ENCODE results near the gene GPR158.
"Not testable (repeated sequence)": the region's sequence is repeated elsewhere in the genome, so short reads cannot be mapped to it uniquely, and the experiment has no call there.

Gene GPR158

DNA sequence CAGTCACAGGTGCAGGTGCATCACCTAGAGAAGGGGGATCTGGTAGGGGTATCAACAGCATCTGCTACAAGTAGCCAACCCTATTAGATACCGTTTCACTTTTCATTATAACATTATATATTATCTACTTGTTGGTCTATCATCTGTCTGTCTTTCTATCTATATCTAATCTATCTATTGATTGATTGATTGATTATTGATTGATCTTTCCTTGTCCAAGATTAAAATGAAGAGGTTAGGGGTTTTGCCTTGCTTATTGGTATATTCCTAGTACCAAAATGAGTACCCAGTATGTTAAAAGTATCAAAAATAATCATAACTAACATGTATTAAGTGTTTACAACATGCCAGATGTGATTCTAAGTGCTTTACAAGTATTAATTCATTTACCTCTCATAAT lies 121.5 kb downstream of the GPR158 start:
- H3K4me3 ChIP-seq: no peak overlapping the region
- no peak overlapping the region for H3K27ac ChIP-seq

DNA sequence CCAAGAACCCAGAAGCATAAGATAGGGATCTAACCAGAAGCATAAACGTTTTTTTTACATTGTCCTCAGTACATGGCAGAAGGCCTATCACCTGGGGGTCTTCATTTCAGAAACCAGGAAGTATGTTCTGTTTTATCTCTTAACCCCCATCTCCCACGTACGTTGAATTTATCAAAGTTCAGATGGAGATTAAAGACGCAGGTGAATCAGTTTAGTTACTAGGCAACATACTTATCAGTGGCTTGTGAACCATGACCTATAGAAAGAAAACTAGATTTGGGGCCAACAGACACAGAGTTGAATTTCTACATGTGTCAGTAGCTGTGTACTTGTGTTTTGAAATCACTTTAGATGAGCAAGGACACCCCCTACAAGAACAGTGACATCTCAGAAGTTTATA lies 122.7 kb downstream of the GPR158 start:
- no peak overlapping the region for H3K27ac ChIP-seq
- H3K4me3 ChIP-seq: no peak overlapping the region

DNA sequence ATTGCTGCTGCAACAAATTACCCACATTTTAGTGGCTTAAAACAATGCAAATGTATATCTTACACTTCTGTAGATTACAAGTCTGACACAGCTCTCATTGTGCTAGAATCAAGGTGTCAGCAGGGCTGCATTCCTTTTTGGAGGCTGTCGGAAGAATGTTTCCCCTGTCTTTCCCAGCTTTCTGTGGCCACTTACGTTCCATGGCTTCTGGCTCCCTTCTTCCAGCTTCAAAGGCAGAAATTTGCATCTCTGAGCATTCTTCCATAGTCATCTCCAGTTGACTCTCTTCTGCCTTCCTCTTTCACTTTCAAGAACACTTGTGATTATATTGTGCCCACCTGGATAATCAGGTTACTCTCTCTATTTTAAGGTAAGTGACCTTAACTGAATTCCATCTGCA lies 125.3 kb downstream of the GPR158 start:
- no peak overlapping the region for H3K27ac ChIP-seq
- H3K4me3 ChIP-seq: no peak overlapping the region

DNA sequence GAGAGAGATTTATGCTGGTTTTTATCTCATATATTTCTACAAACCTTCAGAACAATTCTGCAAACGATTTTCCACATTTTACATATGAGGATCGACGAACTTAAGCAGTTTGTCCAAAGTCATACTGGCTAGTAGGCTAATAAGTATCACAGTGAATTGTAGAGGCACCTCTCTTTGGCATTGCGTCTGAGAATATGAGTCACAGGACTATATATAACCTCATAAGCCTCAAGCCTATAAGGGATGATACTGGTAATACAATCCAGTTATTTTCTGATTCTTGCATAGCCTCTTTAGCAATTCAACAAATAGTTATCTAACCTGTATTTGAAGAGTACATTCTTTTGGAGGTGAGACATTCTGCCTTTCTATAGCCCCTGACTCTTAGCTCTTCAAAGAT lies 129.8 kb downstream of the GPR158 start:
- no peak overlapping the region for H3K27ac ChIP-seq

DNA sequence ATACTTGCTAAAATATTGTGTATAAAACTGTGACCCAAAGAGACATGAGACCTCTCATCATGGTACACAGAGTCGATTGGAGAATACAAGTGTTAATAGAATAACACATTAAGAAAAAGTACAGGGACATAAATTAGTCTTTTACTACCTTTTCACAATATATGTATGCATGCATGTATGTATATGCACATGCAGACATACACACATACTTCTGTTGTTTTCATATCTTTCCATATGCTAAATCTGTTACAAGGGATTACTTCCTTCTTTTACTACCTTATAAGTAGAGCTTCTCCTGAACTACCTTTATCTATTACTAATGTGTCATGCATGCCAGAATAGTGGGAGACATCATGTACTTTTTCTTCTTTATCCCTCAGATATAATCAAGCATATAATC lies 131.6 kb downstream of the GPR158 start:
- no peak overlapping the region for H3K27ac ChIP-seq
- no peak overlapping the region for H3K4me3 ChIP-seq

More for the DNA sequence above, 129.8 kb downstream of the GPR158 start:
- no peak overlapping the region for H3K4me3 ChIP-seq

DNA sequence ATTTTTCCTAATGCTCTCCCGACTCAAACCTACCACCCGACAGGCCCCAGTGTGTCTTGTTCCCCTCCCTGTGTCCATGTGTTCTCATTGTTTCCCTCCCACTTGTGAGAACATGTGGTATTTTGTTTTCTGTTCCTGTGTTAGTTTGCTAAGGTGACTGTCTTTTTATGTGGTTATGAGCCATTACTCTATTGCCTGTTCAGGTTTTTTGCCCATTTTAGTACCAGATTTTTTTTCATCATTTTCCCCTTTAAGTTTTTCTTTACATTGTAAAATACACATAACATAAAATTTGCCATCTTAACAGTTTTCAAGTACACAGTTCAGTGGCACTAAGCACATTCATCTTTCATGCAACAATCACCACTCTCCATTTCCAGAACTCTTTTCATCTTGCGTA lies 133.5 kb downstream of the GPR158 start:
- H3K27ac ChIP-seq: no peak overlapping the region
- no peak overlapping the region for H3K4me3 ChIP-seq

DNA sequence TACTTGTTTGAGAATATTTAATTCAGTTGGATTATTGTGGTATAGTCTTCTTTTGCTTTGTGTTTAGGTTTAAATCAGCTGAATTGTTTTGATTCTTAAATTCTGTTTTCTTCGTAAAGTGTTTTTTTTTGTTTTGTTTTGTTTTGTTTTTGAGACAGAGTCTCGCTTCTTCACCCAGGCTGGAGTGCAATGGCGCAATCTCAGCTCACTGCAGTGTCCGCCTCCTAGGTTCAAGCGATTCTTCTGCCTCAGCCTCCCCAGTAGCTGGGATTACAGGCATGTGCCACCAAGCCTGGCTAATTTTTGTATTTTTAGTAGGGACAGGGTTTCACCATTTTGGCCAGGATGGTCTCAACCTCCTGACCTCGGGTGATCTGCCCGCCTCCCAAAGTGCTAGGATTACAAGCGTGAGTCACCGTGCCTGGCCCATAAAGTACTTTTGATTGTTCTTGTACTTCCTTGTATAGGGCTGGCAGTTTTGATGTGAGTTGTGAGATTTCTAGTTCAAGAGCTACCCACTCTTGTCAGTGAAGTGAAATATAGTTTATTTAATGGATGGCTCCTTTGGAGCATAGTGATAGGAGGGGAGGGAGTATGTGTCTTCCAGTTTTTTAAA lies 142.9 kb downstream of the GPR158 start:
- H3K4me3 ChIP-seq, H3K27ac ChIP-seq: not testable (repeated sequence)

DNA sequence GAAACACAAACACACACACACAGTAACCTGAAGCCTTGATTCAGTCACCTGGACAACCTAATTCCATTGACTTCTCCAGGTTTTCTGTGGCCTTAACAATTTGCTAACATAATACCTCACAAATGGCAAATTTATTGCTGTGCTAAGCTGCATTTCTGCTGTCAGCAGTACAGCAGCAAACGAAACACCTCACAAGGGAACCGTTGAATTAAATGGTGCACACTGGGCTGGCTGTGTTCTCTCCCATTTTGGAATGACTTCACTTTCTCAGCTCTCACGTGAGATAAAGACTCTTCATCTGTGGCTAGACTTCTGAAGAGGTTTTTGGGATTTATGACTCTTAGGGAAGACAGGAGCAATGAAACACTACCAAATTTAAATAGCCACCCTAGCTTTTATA lies 152.5 kb downstream of the GPR158 start:
- H3K4me3 ChIP-seq: no peak overlapping the region
- no peak overlapping the region for H3K27ac ChIP-seq

DNA sequence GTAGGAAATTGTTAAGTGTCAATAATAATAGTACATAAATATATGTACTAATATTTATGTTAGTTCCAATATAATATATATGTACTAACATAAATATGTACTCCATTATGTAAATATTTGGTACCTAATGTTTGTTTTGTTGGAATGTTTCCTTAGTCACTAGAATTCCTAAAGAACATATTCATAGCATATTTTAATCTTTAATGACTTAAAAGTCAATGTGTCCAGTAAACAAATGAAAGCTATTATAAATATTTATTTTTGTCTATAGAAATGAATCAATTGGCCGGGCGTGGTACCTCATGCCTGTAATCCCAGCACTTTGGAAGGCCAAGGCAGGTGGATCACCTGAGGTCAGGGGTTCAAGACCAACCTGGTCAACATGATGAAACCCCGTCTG lies 153.6 kb downstream of the GPR158 start:
- no peak overlapping the region for H3K27ac ChIP-seq
- no peak overlapping the region for H3K4me3 ChIP-seq

DNA sequence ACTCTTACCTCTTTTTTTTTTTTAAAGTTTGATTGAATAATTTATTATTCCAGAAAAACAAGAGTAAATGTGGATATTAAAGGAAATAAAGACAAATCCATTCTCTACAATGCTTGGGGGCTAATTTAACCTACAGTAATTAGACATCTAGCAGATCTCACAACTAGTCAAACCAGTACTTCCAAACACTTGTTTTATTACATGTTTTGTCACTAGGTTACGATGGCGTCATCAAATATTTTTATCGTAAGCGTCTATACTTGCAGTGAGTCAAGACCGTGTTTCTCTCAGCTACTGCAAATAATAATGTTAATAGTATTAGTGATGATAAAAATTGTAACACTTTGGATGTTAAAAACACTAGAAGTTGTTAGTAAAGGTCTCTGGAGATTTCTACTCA lies 154.8 kb downstream of the GPR158 start:
- not testable (repeated sequence) for H3K27ac ChIP-seq, H3K4me3 ChIP-seq

DNA sequence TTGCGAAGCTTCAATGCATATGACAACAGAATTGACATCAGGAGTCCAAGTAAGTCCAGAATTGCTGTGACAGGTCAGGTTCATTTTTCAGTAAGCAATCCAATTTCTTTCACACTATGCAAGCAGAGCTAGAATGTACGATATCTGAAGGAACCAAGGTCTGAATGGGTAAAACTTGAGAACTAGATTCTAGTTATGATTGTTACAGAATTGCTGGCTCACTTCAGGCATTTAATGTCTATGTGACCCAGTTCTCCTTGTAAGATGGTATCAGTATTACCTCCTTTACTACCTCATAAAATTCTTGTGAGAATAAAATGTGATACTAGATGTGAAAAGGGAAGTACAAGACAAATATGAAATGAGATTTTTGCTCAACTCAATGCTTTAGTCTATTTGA lies 159.6 kb downstream of the GPR158 start:
- no peak overlapping the region for H3K27ac ChIP-seq
- no peak overlapping the region for H3K4me3 ChIP-seq

DNA sequence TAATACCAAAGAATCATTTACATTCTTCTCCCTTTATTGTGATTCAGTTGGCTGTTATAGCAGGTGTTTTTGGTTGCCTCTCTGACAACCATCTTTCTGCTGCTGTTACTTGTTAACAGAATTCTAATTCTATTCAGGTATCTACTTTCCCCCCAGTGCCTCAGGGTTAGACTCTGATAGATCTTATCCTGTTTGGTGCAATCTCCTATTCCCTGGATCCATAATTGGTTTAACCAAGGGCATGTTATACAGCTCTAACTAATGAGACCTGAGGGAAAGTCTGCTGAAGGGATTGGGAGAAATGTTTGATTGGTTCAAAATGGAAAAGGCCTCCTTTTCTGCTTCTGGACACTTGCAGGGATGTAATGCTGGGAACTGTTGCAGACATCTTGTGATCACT lies 161.5 kb downstream of the GPR158 start:
- Histone ChIP-seq H3K27ac (no peak overlapping the region), H3K4me3 (no peak overlapping the region)

DNA sequence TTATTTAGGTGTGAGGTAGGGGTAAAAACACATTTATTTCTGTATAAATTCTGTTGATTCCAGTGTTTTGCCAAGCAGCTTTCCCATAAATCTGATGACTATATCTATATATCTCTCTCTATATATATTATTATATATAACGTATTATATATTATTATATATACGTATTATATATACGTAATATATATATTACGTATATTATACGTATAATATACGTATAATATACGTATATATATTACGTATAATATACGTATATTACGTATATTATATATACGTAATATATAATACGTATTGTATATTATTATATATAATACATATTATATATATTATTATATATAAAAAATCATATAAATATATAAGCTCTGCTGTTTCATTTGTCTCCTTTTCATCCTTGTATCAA lies 163.5 kb downstream of the GPR158 start:
- no peak overlapping the region for H3K27ac ChIP-seq
- no peak overlapping the region for H3K4me3 ChIP-seq

DNA sequence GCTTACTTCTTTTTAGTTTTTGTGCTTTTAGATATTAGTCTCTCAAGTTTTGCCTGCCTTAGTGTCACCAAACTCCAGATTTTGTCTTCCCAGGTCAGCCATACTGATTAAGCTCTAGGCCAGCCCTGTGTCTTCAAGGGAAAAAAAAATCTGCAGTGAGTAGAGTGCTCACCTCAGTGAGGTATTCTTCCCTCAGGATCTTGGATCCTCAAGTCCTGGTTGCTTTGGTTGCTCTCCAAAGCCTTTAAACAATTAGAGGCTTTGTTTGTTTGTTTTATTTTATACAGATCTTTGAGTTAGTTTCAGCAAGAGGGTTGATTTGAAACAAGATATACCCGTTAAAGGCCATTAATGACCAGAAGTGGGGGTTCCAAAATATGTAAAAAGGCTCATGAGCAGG lies 165.2 kb downstream of the GPR158 start:
- no peak overlapping the region for H3K4me3 ChIP-seq
- no peak overlapping the region for H3K27ac ChIP-seq

DNA sequence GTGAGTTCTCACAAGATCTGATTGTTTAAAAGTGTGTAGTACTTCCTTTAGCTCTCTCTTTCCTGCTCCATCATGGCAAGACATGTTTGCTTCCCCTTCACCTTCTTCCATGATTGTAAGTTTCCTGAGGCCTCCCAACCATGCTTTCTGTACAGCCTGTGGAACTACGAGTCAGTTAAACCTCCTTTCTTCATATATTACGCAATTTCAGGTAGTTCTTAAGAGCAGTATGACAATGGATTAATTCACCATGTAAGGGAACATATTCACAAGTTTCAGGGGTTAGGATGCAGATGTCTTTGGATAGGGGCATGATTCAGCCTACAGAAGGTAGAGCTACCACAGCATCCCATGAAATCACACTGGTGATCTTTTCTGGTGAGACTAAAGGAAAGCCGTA lies 174.7 kb downstream of the GPR158 start:
- Histone ChIP-seq H3K27ac (no peak overlapping the region), H3K4me3 (no peak overlapping the region)

DNA sequence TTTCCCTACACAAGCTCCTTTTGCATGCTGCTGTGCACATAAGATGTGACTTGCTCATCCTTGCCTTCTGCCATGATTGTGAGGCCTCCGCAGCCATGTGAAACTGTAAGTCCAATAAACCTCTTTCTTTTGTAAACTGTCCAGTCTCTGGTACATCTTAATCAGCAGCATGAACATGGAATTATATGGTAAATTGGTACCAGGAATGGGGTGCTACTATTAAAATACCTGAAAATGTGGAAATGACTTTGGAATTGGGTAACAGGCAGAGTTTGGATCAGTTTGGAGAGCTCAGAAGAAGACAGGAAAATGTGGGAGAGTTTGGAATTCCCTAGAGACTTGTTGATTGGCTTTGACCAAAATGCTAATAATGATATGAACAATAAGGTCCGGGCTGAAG lies 181.8 kb downstream of the GPR158 start:
- Histone ChIP-seq H3K4me3 (no peak overlapping the region), H3K27ac (no peak overlapping the region)

DNA sequence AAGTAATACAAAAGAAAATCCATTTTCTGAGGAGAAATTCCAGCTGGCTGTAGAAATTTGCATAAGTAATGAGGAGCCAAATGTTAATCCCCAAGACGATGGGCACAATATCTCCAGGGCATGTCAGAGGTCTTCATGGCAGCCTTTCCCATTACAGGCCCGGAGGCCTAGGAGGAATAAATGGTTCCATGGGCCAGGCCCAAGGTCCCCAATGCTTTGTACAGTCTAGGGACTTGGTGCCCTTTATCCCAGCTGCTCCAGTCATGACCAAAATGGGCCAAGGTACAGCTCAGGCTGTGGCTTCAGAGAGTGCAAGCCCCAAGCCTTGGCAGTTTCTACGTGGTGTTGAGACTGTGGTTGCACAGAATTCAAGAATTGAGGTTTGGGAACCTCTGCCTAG lies 182.5 kb downstream of the GPR158 start:
- Histone ChIP-seq H3K4me3 (no peak overlapping the region), H3K27ac (no peak overlapping the region)

DNA sequence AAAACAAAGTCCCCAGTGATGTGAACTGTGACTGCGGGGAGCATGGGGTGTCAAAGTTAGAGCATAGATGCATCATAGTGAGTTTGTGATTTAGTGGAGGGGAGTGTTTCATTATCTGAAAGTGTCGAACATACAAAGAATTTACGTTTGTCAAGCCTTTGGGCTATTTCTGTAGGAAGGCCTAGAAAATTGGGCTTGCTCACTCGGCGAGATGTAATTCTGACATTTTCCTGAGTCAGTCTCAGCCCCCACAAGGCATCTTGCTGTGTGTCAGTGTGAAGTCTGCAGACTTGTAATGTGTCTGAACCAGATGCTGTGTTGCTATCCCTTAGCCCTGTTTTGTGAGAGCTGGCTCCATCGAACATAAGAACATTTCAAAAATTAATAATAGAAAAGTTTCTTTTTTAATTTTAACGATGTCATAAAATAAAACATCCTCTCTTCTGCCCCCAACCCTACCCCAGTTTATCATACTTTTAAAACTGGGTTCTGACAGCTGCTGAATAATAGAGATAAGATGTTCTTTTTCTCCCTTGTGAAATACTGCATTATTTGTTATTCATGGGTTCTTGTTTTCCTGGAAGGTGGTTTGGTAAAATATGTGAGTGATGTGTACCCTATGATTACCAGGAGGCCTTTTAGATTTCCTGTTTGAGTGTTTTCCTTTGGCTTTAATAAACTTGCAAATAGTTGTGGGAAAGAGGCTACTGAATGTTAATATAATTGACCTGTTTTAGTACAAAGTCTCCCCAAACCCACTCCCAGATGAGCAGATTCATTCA lies 207.4 kb downstream of the GPR158 start:
- no peak overlapping the region for H3K27ac ChIP-seq
- H3K4me3 ChIP-seq: no peak overlapping the region

DNA sequence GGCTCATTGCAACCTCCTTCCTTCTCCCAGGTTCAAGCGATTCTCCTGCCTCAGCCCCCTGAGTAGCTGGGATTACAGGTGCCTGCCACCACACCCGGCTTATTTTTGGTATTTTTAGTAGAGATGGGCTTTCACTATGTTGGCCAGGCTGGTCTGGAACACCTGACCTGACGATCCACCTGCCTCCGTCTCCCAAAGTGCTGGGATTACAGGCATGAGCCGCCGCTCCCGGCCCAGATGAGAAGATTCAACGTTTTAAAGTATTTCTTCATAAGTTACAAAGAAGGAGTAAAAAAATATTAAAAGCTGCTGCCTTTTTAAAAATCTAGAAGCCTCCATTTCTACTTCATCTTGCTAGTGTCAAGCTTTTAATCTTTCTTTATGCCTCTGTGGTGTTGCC lies 208.1 kb downstream of the GPR158 start:
- not testable (repeated sequence) for H3K27ac ChIP-seq, H3K4me3 ChIP-seq

DNA sequence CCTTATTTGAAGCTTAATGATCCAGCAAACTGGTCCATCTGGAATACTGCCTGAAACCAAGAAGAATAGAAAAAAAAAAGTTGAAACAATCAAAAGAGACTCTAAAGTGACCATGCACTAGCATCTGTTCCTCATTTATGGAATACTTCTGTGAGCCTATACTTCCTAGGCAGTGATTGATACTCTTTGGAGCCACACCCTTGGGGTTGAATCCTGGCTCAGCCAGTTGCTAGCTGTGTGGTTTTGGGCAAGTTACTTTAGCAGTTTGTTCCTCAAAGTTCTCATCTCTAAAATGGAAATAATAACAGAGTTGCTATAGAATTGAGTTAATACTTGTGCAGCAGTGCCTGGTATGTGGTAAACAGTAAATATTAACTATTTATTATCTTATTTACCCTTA lies 208.9 kb downstream of the GPR158 start:
- Histone ChIP-seq H3K27ac (no peak overlapping the region), H3K4me3 (no peak overlapping the region)

DNA sequence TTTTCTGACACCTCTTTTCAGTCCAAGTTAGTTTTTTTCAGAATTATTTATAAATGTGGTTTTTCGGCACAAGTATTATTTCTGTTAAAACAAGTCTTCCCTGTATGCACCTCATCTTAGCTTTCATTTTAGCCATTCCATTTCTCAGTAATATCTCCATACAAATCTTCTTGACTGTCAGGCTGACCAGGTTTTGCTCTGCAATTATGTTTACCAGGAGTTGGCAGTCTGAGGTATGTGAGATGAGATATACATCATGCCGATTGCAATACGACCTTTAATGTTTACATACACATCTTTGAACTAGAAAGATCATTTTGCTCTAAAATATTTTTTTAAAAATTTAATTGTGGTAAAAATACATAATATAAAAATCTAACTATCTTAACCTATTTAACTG lies 209.8 kb downstream of the GPR158 start:
- Histone ChIP-seq H3K4me3 (no peak overlapping the region), H3K27ac (no peak overlapping the region)
